Fibroblast of skin of back (primary cell): ENCODE results near the gene YWHAH.

Experiments
- DNase-seq: peaks from one replicate; pipeline ENCODE4 v3.0.0-alpha.2; 2013

The YWHAH gene

GRCh38 chr22:31983911-31984656, 39.7 kb downstream of the YWHAH start:
- no peak for DNase-seq

GRCh38 chr22:31987218-31987617, 42.9 kb downstream of the YWHAH start:
- no peak for DNase-seq

- DNase-seq = no peak
Measured at GRCh38 chr22:31991102-31991839, 46.9 kb downstream of the YWHAH start.

- no peak for DNase-seq
Measured at GRCh38 chr22:31995046-31995445, 50.7 kb downstream of the YWHAH start.

- DNase-seq = no peak
Measured at GRCh38 chr22:31995807-31996206, 51.5 kb downstream of the YWHAH start.

- no peak for DNase-seq
Measured at GRCh38 chr22:31998784-31999385, 54.5 kb downstream of the YWHAH start.

- DNase-seq = no peak
Measured at GRCh38 chr22:32000181-32000580, 55.8 kb downstream of the YWHAH start.

- peak; percentile 22 for DNase-seq
Measured at GRCh38 chr22:32005453-32005852, 61.1 kb downstream of the YWHAH start.
